Coronary artery (tissue), 2 donors: ENCODE results near the gene NAT9.
A peak's percentile ranks its signal among the peaks of the same experiment; 100 is the strongest.

Source experiments
- DNase-seq: peaks from one replicate; pipeline ENCODE4 v3.0.0-alpha.2; 2017; ENCODE audit warnings: low spot score
- H3K27ac ChIP-seq, 2 donors: fragments of 200-600 bp; sonication (generic); one replicate each; pipeline ENCODE4 v1.5.1; 2016 to 2019
- H3K4me3 ChIP-seq: fragments of 200-600 bp; sonication (generic); 2 replicates; pipeline ENCODE4 v1.5.1; 2016; ENCODE audit warnings: mild to moderate bottlenecking, moderate library complexity
- TF ChIP-seq, protein P1 (sequence below): fragments of 200-600 bp; sonication (generic); IDR thresholded peaks from one replicate; pipeline ENCODE4 v1.5.1; 2019; ENCODE audit warnings: antibody characterized with exemption

The NAT9 gene

GRCh38 chr17:74750327-74751069, 25.6 kb downstream of the NAT9 start:
- Histone ChIP-seq H3K4me3 (peak overlapping the region; percentile 88), H3K27ac (peak overlapping the region in 1 of 2 donors; percentile 39)
- DNase-seq, result no peak
- TF ChIP-seq, protein P1, sequence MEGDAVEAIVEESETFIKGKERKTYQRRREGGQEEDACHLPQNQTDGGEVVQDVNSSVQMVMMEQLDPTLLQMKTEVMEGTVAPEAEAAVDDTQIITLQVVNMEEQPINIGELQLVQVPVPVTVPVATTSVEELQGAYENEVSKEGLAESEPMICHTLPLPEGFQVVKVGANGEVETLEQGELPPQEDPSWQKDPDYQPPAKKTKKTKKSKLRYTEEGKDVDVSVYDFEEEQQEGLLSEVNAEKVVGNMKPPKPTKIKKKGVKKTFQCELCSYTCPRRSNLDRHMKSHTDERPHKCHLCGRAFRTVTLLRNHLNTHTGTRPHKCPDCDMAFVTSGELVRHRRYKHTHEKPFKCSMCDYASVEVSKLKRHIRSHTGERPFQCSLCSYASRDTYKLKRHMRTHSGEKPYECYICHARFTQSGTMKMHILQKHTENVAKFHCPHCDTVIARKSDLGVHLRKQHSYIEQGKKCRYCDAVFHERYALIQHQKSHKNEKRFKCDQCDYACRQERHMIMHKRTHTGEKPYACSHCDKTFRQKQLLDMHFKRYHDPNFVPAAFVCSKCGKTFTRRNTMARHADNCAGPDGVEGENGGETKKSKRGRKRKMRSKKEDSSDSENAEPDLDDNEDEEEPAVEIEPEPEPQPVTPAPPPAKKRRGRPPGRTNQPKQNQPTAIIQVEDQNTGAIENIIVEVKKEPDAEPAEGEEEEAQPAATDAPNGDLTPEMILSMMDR, result no peak

- DNase-seq, result no peak
- H3K4me3 ChIP-seq, result peak overlapping the region; percentile 88
- peak overlapping the region in 1 of 2 donors; percentile 39 for H3K27ac ChIP-seq
- TF ChIP-seq, protein P1, result no peak
Observed at GRCh38 chr17:74750039-74750326, 26.2 kb downstream of the NAT9 start.

- Histone ChIP-seq H3K4me3 (peak overlapping the region; percentile 88), H3K27ac (peak overlapping the region in 1 of 2 donors; percentile 70)
- DNase-seq, result no peak
- TF ChIP-seq, protein P1, result no peak
Observed at GRCh38 chr17:74749279-74750038, 26.7 kb downstream of the NAT9 start.

GRCh38 chr17:74748529-74749278, 27.4 kb downstream of the NAT9 start, which contains the start of gene NHERF1:
TSS of gene NHERF1 (plus strand) at chr17:74748628. CDS start at chr17:74748847, 219 bp downstream.
- Histone ChIP-seq H3K27ac (peak within 1 kb of the TSS in 1 of 2 donors; percentile 70), H3K4me3 (peak within 1 kb of the TSS; percentile 88)
- DNase-seq, result peak; percentile 94
- TF ChIP-seq, protein P1, result no peak

DNA sequence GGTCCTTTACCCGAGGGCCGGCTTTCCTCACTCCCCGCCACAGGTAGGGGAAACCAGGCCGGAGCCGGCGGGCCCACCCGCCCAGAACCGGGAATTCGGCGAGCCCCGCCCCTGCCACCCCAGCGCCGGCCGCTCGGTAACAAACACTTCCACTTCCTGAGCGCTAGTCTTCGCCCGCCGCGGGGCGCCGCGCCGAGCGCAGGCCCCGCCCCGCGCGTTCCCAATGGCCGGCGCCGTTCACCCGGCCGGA, 27.9 kb downstream of the NAT9 start:
- no peak for DNase-seq
- TF ChIP-seq, protein P1, result no peak
- Histone ChIP-seq H3K4me3 (peak overlapping the region; percentile 88), H3K27ac (peak overlapping the region in 1 of 2 donors; percentile 60)

GRCh38 chr17:74746922-74747321, 29.2 kb downstream of the NAT9 start:
- TF ChIP-seq, protein P1, result no peak
- H3K4me3 ChIP-seq, result no peak overlapping the region
- peak overlapping the region in 1 of 2 donors; percentile 26 for H3K27ac ChIP-seq
- DNase-seq, result no peak
